Measurements from ENCODE around the gene SPIRE1.

GRCh38 chr18:12399231-12399630 lies 258.7 kb downstream of the SPIRE1 start:
- TF ChIP-seq POLR2A (IDR thresholded peaks at IDR 0.05), result no peak
- TF ChIP-seq, protein P1, sequence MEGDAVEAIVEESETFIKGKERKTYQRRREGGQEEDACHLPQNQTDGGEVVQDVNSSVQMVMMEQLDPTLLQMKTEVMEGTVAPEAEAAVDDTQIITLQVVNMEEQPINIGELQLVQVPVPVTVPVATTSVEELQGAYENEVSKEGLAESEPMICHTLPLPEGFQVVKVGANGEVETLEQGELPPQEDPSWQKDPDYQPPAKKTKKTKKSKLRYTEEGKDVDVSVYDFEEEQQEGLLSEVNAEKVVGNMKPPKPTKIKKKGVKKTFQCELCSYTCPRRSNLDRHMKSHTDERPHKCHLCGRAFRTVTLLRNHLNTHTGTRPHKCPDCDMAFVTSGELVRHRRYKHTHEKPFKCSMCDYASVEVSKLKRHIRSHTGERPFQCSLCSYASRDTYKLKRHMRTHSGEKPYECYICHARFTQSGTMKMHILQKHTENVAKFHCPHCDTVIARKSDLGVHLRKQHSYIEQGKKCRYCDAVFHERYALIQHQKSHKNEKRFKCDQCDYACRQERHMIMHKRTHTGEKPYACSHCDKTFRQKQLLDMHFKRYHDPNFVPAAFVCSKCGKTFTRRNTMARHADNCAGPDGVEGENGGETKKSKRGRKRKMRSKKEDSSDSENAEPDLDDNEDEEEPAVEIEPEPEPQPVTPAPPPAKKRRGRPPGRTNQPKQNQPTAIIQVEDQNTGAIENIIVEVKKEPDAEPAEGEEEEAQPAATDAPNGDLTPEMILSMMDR (IDR thresholded peaks at IDR 0.05), result no peak
